GM10248 (cell line): ENCODE measurements around the gene SLCO2B1.

Source experiments
- CTCF ChIA-PET: fragments of 300-600 bp; sonication (Branson Sonifier 250); formaldehyde crosslinking; extraction: SDS; loops from one replicate; lab custom pipeline; 2021; ENCODE audit warnings: antibody characterized with exemption; lab: Yijun Ruan, JAX
- POLR2A ChIA-PET: fragments of 350-650 bp; sonication (Branson Sonifier 250); formaldehyde crosslinking; extraction: SDS; loops from one replicate; lab custom pipeline; 2020; ENCODE audit warnings: antibody characterized with exemption; lab: Yijun Ruan, JAX
- DNase-seq: peaks from one replicate; pipeline ENCODE4 v3.0.0; 2012; ENCODE audit errors: extremely low spot score
- CTCF ChIP-seq: IDR thresholded peaks from 2 replicates; pipeline ENCODE4 v1.5.1; 2012; ENCODE audit warnings: mild to moderate bottlenecking, low read depth; ENCODE audit errors: extremely low read depth, missing control alignments, control extremely low read depth

Gene SLCO2B1

GRCh38 chr11:75112200-75112599 lies 38.7 kb upstream of the SLCO2B1 start:
- POLR2A ChIA-PET = no interaction called here
- no peak for DNase-seq
- CTCF ChIA-PET = interaction anchor here (2.2 kb wide), 1 partner anchor 28 kb away, joined by 7 read pairs; no protein-coding TSS in a partner anchor
- no peak for TF ChIP-seq CTCF

- DNase-seq = no peak
- ChIA-PET CTCF (interaction anchor here (2.2 kb wide), 1 partner anchor 28 kb away, joined by 7 read pairs; no protein-coding TSS in a partner anchor), POLR2A (no interaction called here)
- TF ChIP-seq CTCF = no peak
Measured at GRCh38 chr11:75113030-75113429, 37.9 kb upstream of the SLCO2B1 start.

GRCh38 chr11:75114465-75114864 lies 36.4 kb upstream of the SLCO2B1 start:
- TF ChIP-seq CTCF = no peak
- ChIA-PET POLR2A (no interaction called here), CTCF (no interaction called here)
- no peak for DNase-seq

GRCh38 chr11:75118577-75118976 lies 32.3 kb upstream of the SLCO2B1 start:
- ChIA-PET POLR2A (no interaction called here), CTCF (interaction anchor here (1.1 to 1.2 kb wide), 2 partner anchors 22 to 130 kb away, joined by 5 read pairs; no protein-coding TSS in a partner anchor)
- TF ChIP-seq CTCF = no peak
- DNase-seq = no peak

- POLR2A ChIA-PET = no interaction called here
- no peak for TF ChIP-seq CTCF
- no peak for DNase-seq
- CTCF ChIA-PET = interaction anchor here (7.4 kb wide), 1 partner anchor 14 kb away, joined by 53 read pairs; no protein-coding TSS in a partner anchor
Measured at GRCh38 chr11:75126564-75126963, 24.3 kb upstream of the SLCO2B1 start.

- ChIA-PET CTCF (interaction anchor here (4.2 to 7.4 kb wide), 2 partner anchors 9 to 116 kb away, joined by 22 to 53 read pairs; no protein-coding TSS in a partner anchor), POLR2A (no interaction called here)
- DNase-seq = no peak
- no peak for TF ChIP-seq CTCF
Measured at GRCh38 chr11:75132080-75132479, 18.8 kb upstream of the SLCO2B1 start.
